Measurements from ENCODE around the gene TDP1. TPM values are rescaled to one million over a fixed set of nuclear protein-coding genes. Genes with fewer than 3 reads are reported as not detected.

Gene TDP1
- polyA plus RNA-seq (ENCODE audit: low read depth in 6 of 6), result 10 to 100 TPM; 22.0 to 37.1 (median 32.3) TPM

DNA sequence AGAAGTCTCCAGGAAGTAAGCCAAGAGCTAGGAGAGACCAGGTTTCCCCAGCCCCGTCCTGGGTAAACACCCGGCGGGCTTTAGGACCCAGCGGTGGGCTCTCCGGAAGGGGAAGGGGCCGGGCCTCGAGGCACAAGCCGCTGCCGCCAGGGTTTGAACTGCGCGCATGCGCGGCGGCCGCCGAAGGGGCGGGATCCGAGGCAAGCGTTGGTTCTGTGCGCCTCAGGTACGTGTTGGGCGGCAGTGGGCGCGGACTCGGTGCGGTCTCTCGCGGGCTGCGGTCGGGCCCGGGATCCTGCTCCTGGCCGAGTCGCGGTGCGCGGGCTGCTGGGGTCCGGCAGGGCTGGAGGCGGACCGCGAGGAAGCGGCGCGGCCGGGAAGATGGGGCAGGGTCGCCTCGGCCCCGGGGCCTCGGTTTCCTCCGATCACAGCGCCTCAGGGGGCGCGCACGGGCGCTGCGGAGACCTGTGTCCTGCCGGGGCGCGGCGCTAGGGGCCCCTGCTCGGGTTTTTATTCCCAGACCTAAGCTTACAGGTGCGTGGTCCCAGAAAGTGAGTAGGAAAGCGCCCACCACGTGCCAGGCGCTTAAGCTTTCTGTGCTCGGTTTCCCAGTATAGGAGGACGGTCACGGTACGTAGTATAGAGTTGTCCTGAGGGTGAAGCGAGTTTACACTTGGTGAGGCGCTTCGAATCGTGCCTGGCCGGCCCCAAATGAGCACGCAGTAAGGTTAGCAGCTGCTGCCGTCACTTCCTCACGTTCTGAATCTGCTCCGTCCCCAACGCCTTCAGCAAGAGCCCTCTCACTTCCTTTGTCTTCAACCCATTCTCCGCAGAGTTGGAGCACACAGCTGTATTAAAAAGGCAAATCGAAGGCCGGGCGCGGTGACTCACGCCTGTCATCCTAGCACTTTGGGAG is at the start of gene TDP1:
Gene TDP1 (plus strand): TSS at position 183 of the 916 bp plus-strand sequence. CDS start 7,188 bp downstream, outside the sequence.
- Mint-ChIP-seq H3K36me3 (peaks cover 0 to 7% of the 10 kb centered on the region in 2 donors), H3K27ac (peak within 1 kb of the TSS; percentile 97 to 100 (median 98)), H3K27me3 (no peaks in the 10 kb centered on the region), H3K9me3 (peaks cover 0 to 3% (median 0%) of the 10 kb centered on the region in 7 donors), H3K4me3 (peak within 1 kb of the TSS; percentile 90 to 99 (median 98)), H3K4me1 (peaks cover 38 to 58% (median 56%) of the 10 kb centered on the region in 3 donors)
- ATAC-seq (ENCODE audit: low read depth in 2 of 2) (peak; percentile 69), DNase-seq (peak; percentile 97)

DNA sequence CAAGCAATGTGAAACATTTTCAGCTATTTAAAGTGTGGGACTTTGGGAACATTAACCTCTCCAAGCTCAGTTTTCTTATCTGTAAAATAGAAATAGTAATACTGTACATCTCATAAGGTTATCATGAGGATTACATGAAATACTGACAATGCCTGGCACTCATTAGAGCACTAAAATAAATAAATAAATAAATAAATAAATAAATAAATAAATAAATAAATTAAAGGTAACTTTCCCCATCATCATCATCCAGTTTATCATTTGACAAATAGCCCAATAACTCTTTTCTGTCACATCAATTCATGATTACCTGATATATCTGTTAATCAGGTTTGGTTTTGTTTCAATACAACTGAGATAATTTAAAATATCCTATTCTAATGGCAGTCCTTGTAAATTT is 49.7 kb upstream of the TDP1 start:
- Mint-ChIP-seq H3K27me3 (peaks cover 0 to under 1% (median 0%) of the 10 kb centered on the region in 3 donors), H3K27ac (no peak overlapping the region), H3K4me1 (peaks cover 0 to 6% (median 0%) of the 10 kb centered on the region in 3 donors), H3K4me3 (no peak overlapping the region), H3K9me3 (no peaks in the 10 kb centered on the region), H3K36me3 (no peaks in the 10 kb centered on the region)
- DNase-seq (no peak), ATAC-seq (ENCODE audit: low read depth in 2 of 2) (no peak)

DNA sequence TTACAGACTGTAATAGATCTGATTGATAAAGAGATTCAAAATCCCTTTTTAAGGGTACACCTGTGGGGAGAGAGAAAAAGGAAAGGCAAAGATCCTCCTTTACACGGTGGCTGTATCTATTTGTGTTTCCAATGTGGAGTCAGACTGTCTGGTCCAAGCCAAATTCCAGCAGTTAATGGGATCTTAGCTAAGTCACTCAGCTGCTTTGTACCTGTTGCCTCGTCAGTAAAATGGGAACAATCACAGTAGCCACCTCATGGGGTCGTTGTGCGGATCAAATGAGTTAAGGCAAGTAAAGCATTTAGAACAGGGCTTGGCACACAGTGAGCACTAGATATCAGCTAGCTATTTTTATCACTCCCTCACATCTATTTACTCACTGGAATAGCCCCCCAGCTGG is 48.1 kb upstream of the TDP1 start:
- Mint-ChIP-seq H3K27me3 (peaks cover 0 to 4% (median 0%) of the 10 kb centered on the region in 3 donors), H3K4me3 (no peak overlapping the region), H3K4me1 (peaks cover 0 to 6% (median 0%) of the 10 kb centered on the region in 3 donors), H3K9me3 (no peaks in the 10 kb centered on the region), H3K27ac (no peak overlapping the region), H3K36me3 (no peaks in the 10 kb centered on the region)
- ATAC-seq (ENCODE audit: low read depth in 2 of 2) (no peak), DNase-seq (no peak)

DNA sequence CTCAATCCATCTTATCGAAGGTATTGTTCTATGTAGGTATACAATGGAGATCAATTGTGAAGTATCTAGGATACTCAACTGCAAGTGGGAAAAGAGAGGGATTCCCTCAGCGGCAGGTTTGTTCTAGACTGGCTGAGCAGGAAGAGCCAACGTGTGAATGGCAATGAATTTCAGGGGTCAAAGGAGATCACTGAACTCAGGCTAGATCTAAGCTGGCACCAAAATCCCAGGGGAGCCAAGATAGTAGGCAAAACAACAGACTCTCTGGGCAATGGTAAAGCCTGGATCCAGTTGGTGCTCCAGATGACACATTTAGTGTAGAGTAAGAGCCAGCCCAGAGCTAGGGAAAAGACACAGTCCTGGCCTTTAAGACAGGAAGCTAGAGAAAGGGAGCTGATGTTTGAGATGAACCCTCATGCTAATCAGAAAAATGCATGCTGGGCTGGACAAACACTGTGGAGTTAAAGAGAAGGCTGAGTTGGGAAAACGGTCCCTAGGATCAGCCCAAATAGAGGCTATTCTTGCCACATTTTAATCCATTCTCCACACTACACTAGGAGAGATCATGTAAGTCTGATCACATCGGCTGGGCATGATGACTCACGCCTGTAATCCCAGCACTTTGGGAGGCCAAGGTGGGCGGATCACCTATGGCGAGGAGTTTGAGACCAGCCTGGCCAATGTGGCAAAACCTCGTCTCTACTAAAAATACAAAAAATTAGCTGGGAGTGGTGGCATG is 46.8 kb upstream of the TDP1 start:
- no peaks in the 10 kb centered on the region for H3K9me3 Mint-ChIP-seq
- peaks cover 0 to 3% (median 0%) of the 10 kb centered on the region in 3 donors for H3K4me1 Mint-ChIP-seq
- peaks cover 0 to 4% (median 0%) of the 10 kb centered on the region in 3 donors for H3K27me3 Mint-ChIP-seq
- ATAC-seq (ENCODE audit: low read depth in 2 of 2), result no peak
- H3K27ac Mint-ChIP-seq, result no peak overlapping the region
- DNase-seq, result no peak
- H3K36me3 Mint-ChIP-seq, result no peaks in the 10 kb centered on the region
- no peak overlapping the region for H3K4me3 Mint-ChIP-seq

DNA sequence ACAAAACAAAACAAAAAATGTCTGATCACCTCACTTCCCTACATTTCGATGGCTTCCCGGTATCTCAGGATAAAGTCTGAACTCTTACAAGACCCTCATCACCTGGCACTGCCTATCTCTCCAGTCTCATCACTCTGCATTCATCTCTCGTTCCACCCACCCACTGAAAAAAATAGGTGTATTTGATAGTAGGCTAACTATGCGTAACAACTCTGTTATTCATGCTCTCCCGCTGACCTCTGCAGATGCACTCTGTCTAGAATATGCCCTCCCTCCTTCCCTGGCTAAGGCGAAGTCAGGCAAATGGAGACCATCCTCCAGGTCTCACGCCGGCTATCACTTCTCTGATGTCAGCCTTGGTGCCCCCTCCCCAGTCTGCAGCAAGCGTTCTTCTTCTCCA is 46.1 kb upstream of the TDP1 start:
- Mint-ChIP-seq H3K9me3 (no peaks in the 10 kb centered on the region), H3K27me3 (peaks cover 0 to 4% (median 0%) of the 10 kb centered on the region in 3 donors), H3K4me1 (peaks cover 0 to 3% (median 0%) of the 10 kb centered on the region in 3 donors), H3K27ac (no peak overlapping the region), H3K4me3 (no peak overlapping the region), H3K36me3 (no peaks in the 10 kb centered on the region)
- ATAC-seq (ENCODE audit: low read depth in 2 of 2) (no peak), DNase-seq (no peak)

DNA sequence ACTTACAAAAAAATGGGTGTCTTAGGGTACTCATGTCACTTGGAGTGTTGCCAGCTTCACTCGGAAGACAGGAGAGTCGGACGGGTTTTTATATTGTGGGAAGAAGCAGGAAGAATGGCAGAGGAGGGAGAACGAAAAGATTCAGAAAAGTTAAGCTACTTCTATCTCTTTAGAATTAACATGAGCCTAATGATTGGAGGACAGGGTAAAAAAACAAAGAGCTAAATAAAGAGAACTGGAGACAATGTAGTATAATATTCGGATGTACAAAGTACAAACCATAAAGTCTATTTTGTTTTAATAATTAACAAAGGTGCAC is 45.1 kb upstream of the TDP1 start:
- Mint-ChIP-seq H3K27me3 (peaks cover 0 to 4% (median 0%) of the 10 kb centered on the region in 3 donors), H3K27ac (no peak overlapping the region), H3K4me1 (peaks cover 0 to 4% (median 1%) of the 10 kb centered on the region in 3 donors), H3K36me3 (no peaks in the 10 kb centered on the region), H3K9me3 (no peaks in the 10 kb centered on the region), H3K4me3 (no peak overlapping the region)
- DNase-seq (no peak), ATAC-seq (ENCODE audit: low read depth in 2 of 2) (no peak)

DNA sequence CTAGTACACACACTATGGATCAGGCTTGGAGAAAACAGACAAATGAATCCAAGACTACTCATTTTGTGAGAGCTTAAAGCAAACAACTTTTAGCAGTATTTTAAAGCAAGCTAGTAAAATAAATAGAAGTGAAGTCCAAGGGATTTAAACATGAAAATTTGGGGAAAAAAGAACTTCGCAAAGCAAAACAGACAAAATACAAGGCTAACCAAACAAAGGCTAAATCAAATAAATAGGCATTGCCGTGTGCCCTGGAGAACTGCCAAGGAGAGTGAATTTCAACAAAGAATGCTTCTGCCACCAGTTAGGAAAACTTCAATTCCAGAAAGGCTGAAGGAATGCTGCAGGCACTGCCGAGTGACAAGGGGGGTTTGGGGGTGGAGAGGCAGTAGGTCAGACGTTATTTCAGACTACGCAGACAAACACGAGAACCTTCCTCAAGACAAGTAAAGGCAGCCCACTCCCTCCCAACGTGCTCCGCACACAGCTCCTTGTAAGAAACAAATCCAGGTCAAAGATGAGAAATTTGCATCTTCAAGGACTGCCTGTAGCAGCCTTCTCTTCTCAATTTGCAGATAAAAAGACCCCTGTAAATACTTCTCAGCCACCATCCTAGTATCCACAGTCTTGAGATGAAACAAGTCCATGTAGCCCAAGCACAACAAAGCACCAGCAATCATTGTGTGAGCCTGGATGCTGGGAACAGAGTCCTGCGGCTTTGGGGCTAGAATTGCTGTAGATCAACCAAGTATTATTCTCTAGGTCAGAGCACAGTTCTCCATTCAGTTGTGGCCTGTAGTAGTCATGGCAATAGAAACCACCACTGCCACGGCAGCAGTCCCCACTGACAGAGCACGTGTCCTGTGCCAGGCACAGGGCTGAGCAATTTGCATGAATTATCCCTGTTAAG is 44.5 kb upstream of the TDP1 start:
- ATAC-seq (ENCODE audit: low read depth in 2 of 2) (no peak), DNase-seq (no peak)
- H3K36me3 Mint-ChIP-seq, result no peaks in the 10 kb centered on the region
- H3K4me1 Mint-ChIP-seq, result peaks cover 0 to 4% (median 0%) of the 10 kb centered on the region in 3 donors
- H3K9me3 Mint-ChIP-seq, result no peaks in the 10 kb centered on the region
- H3K27me3 Mint-ChIP-seq, result peaks cover 0 to 4% (median 0%) of the 10 kb centered on the region in 3 donors
- H3K4me3 Mint-ChIP-seq, result no peak overlapping the region
- H3K27ac Mint-ChIP-seq, result peak overlapping the region in 1 of 6 donors; percentile 63

DNA sequence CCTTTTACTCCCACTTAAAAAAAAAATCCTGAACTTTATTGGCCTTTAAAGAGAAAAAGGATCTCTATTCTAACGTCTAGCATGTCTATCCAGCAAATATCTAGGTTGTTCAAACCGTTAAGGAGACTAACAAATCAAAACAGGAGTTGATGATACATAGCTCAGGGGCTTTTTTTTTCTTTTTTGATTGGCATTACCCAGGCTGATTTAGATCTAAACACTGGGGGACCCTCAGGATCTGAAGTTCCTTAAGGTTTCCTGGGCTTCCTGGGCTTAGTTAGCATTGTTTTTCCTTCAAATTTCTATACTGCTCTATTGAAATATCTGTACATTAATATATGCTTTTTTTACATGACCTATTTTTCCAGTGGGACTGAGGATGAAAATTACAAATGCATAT is 43.5 kb upstream of the TDP1 start:
- no peaks in the 10 kb centered on the region for H3K9me3 Mint-ChIP-seq
- H3K27ac Mint-ChIP-seq, result peak overlapping the region in 1 of 6 donors; percentile 53
- no peaks in the 10 kb centered on the region for H3K36me3 Mint-ChIP-seq
- no peak overlapping the region for H3K4me3 Mint-ChIP-seq
- no peak for DNase-seq
- H3K27me3 Mint-ChIP-seq, result peaks cover 0 to 4% (median 0%) of the 10 kb centered on the region in 3 donors
- peaks cover 0 to 4% (median 0%) of the 10 kb centered on the region in 3 donors for H3K4me1 Mint-ChIP-seq
- ATAC-seq (ENCODE audit: low read depth in 2 of 2), result no peak

DNA sequence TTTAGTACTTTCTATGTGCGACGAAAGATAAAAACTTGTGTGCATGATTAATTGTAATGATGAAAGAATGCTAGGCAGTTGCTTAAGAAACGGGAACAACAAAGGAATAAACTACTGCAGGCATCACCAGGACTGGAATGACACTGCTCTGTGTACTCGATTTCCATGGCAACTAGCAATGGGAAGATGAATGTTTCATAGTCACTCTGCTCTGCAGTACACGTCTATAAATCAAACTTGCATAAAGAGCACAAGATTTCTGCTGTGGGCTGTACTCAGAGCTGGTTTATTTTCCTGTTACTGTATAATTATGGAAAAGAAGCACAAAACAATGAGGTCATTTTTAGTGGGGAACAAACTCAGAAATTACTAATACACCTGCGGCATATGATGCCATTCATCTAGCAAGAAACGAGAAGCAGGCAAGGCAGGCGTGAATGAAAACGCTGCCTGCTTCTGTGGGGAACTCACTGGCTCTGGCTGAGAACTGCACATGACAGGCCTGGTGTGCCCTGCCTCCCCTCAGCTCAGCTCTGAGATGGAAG is 43.0 kb upstream of the TDP1 start:
- peaks cover 0 to 4% (median 0%) of the 10 kb centered on the region in 3 donors for H3K27me3 Mint-ChIP-seq
- H3K4me3 Mint-ChIP-seq, result no peak overlapping the region
- H3K9me3 Mint-ChIP-seq, result no peaks in the 10 kb centered on the region
- no peak overlapping the region for H3K27ac Mint-ChIP-seq
- ATAC-seq (ENCODE audit: low read depth in 2 of 2) (no peak), DNase-seq (no peak)
- peaks cover 0 to 4% (median 0%) of the 10 kb centered on the region in 3 donors for H3K4me1 Mint-ChIP-seq
- H3K36me3 Mint-ChIP-seq, result no peaks in the 10 kb centered on the region

DNA sequence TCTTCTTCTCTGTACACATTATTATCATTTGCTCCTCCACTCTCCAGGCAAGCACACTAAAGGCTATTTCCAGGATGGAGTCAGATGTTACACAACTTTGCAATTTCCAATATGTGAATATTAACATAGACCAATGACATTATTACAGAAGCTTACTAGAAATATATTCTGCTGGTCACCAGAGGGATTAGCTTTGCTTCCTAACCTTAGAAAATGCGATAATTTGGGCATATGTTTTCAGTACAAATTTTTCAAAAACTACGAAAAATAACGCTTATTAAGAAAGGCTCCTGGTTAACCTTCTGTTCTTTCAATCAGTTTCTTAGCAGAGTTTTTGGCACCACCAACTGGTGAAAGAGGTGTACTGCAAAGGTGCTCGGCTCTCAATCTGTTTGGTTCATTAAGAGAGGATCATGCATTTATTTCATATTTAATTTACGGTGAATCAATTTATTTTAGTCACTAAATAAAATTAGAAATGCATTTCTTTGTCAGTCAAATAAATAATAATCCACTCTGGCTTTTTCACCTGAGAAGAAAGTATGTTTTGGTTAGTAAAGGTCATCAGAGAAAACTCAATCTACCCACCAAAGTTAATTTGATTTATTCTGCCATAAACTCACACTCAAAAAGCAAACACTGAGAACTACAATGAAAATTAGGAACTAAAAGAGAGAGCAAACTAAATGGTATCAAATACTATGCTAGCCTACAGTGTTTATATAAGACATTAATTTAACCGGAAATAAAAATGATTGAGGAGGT is 40.4 kb upstream of the TDP1 start:
- Mint-ChIP-seq H3K27me3 (peaks cover 0 to 4% (median 0%) of the 10 kb centered on the region in 3 donors), H3K4me1 (peaks cover 0 to 4% (median 0%) of the 10 kb centered on the region in 3 donors), H3K4me3 (no peak overlapping the region), H3K36me3 (no peaks in the 10 kb centered on the region), H3K27ac (no peak overlapping the region), H3K9me3 (no peaks in the 10 kb centered on the region)
- ATAC-seq (ENCODE audit: low read depth in 2 of 2) (peak in 1 of 2 donors; percentile 40), DNase-seq (peak; percentile 49)

DNA sequence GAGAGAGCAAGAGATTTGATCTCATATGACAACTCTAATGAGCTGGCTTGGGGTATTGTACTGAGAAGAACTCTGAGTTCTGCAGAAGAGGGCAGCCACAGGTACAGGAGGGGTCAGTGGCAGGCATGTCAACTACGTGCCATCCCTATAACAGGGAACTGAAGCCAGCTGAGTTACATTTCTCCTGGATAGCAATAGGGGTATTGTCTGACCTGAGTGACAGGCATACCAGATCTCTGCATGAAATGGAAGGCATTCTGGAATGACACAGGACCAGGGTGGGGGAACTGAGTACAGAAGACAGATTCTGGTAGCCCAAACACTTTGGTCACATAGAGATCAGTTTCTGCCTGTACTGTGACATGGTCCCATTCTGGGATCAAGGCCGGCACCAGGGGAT is 37.0 kb upstream of the TDP1 start:
- Mint-ChIP-seq H3K36me3 (no peaks in the 10 kb centered on the region), H3K27me3 (no peaks in the 10 kb centered on the region), H3K9me3 (no peaks in the 10 kb centered on the region), H3K27ac (no peak overlapping the region), H3K4me3 (no peak overlapping the region), H3K4me1 (peaks cover 0 to 4% (median 0%) of the 10 kb centered on the region in 3 donors)
- DNase-seq (no peak), ATAC-seq (ENCODE audit: low read depth in 2 of 2) (no peak)

DNA sequence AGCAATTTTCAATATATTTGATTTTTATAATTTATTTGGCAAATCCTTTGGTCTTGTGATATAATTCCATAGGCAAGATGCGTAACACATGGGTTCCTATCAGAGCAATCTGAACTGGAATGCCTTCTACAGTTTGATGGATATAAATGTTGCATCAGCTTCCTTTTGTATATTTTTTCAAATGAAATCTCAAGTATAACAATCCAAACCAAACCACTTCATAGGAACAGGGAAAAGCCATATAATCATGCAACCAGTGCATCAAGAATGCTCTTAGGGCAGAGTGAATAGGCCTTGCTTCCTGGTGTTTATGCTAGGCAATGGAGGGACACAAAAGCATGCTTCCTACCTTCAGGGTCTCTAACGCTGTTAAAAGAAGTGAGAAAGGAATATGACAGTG is 35.7 kb upstream of the TDP1 start:
- H3K27ac Mint-ChIP-seq, result no peak overlapping the region
- H3K4me3 Mint-ChIP-seq, result no peak overlapping the region
- no peak for ATAC-seq (ENCODE audit: low read depth in 2 of 2)
- peaks cover 0 to 2% (median 0%) of the 10 kb centered on the region in 3 donors for H3K4me1 Mint-ChIP-seq
- DNase-seq, result no peak
- H3K27me3 Mint-ChIP-seq, result no peaks in the 10 kb centered on the region
- H3K9me3 Mint-ChIP-seq, result no peaks in the 10 kb centered on the region
- H3K36me3 Mint-ChIP-seq, result no peaks in the 10 kb centered on the region

All from naive B cell (primary cell).